Cardiac muscle cell (in vitro differentiated cells and primary cell): ENCODE results near the gene ZMYM4. TPM values are rescaled to one million over a fixed set of nuclear protein-coding genes. Genes with fewer than 3 reads are reported as not detected.
A peak's percentile ranks its signal among the peaks of the same experiment; 100 is the strongest.

Experiments
- DNase-seq, 2 donors: peaks; one replicate each; pipeline versions ENCODE4 v3.0.0 to v3.0.0-alpha.2; 2010 to 2017; ENCODE audit warnings: low read depth in 1 of 2, low spot score in 1 of 2
- H3K27ac ChIP-seq: fragments of 200-600 bp; sonication (generic); 2 replicates; pipeline ENCODE4 v1.5.1; 2016
- H3K27me3 ChIP-seq: fragments of 200-600 bp; sonication (generic); 2 replicates; pipeline ENCODE4 v1.6.0; 2016; ENCODE audit warnings: control low read depth
- H3K36me3 ChIP-seq: fragments of 200-600 bp; sonication (generic); 2 replicates; pipeline ENCODE4 v1.5.1; 2016; ENCODE audit warnings: control low read depth
- H3K4me1 ChIP-seq: fragments of 200-600 bp; sonication (generic); 2 replicates; pipeline ENCODE4 v1.8.1; 2017; ENCODE audit warnings: low read depth, mild to moderate bottlenecking, mixed run types
- H3K4me3 ChIP-seq: fragments of 200-600 bp; sonication (generic); 2 replicates; pipeline ENCODE4 v1.5.1; 2016; ENCODE audit warnings: mild to moderate bottlenecking
- H3K9me3 ChIP-seq: fragments of 200-600 bp; sonication (generic); 2 replicates; pipeline ENCODE4 v1.5.1; 2017; ENCODE audit warnings: low read depth, mild to moderate bottlenecking, control low read depth
- polyA plus RNA-seq: library from polyadenylated mRNA; unstranded; fragments of >200 nt; fragmentation: Nextera tagmentation; extraction: Ambion mirVana; gene quantifications from 2 replicates; pipeline ENCODE4 v1.2.1, GENCODE V29; 2016
- total RNA-seq: library from RNA; depleted of rRNA; stranded (reverse); fragments of >200 nt; gene quantifications from 2 replicates; pipeline ENCODE4 v1.2.3, GENCODE V29; 2016
- TF ChIP-seq, protein P1 (sequence below): IDR thresholded peaks from 2 replicates; pipeline ENCODE4 v1.5.1; 2012; ENCODE audit warnings: low read depth, mild to moderate bottlenecking, low read length

ZMYM4 gene
- total and polyA plus RNA-seq, 2 experiments from 2014 or later, result 27.9 to 34.8 TPM

DNA sequence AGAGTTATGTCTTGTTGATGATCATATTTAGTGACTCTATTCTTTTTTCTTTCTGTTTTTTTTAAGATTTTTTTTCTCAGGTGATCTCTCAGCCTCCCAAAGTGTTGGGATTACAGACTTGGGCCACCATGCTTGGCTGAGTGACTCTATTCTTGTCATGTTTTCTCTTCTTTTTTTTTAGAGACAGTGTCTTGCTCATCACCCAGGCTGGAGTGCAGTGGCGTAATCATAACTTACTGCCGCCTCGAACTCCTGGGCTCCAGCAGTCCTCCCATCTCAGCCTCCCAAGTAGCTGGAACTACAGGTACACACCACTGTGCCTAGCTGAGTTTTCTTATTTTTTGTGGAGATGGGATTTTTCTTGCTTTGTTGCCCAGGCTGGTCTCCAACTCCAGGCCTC lies 36.9 kb downstream of the ZMYM4 start:
- Histone ChIP-seq H3K27me3 (no peaks in the 10 kb centered on the region), H3K9me3 (no peaks in the 10 kb centered on the region), H3K27ac (peak overlapping the region; percentile 53), H3K4me3 (no peak overlapping the region), H3K36me3 (peaks cover 5% of the 10 kb centered on the region), H3K4me1 (peaks cover 10% of the 10 kb centered on the region)
- TF ChIP-seq, protein P1, sequence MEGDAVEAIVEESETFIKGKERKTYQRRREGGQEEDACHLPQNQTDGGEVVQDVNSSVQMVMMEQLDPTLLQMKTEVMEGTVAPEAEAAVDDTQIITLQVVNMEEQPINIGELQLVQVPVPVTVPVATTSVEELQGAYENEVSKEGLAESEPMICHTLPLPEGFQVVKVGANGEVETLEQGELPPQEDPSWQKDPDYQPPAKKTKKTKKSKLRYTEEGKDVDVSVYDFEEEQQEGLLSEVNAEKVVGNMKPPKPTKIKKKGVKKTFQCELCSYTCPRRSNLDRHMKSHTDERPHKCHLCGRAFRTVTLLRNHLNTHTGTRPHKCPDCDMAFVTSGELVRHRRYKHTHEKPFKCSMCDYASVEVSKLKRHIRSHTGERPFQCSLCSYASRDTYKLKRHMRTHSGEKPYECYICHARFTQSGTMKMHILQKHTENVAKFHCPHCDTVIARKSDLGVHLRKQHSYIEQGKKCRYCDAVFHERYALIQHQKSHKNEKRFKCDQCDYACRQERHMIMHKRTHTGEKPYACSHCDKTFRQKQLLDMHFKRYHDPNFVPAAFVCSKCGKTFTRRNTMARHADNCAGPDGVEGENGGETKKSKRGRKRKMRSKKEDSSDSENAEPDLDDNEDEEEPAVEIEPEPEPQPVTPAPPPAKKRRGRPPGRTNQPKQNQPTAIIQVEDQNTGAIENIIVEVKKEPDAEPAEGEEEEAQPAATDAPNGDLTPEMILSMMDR, result no peak
- DNase-seq, result no peak

DNA sequence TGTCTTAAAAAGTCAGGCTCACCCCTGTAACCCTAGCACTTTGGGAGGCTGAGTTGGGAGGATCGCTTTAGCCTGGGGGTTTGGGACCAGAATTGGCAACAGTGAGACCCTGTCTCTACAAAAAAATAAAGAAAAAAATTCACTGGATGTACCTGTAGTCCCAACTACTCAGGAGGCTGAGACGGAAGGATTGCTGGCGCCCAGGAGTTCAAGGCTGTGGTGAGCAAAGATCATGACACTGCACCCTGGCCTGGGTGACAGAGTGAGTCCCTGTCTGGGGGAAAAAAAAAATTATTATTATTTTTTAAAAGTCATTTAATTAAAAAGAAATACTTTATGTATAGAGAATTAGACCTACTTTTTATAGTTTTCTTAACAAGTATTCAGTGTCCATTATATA lies 47.1 kb downstream of the ZMYM4 start:
- Histone ChIP-seq H3K4me3 (no peak overlapping the region), H3K27me3 (no peaks in the 10 kb centered on the region), H3K27ac (no peak overlapping the region), H3K4me1 (no peaks in the 10 kb centered on the region), H3K9me3 (no peaks in the 10 kb centered on the region), H3K36me3 (peaks cover 2% of the 10 kb centered on the region)
- DNase-seq, result no peak
- TF ChIP-seq, protein P1, result no peak

DNA sequence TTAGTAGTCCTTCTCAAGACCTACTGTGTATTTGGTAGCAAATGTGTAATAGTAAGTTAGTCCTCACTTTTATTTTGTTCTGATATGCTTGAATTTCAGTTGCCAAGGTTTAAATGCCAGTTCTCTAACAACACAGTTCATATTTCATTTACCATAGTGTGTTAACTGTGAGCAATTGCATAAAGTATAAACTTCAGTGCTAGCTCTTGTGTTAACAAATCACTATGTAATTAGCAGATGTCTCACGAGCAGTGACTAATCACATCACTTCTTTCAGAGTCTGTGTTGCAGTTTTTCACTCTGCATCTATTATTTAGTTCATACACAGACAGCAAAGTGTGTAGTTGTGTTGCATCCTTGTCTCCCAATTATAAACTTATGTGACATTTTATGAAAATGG lies 47.8 kb downstream of the ZMYM4 start:
- Histone ChIP-seq H3K36me3 (no peaks in the 10 kb centered on the region), H3K27me3 (no peaks in the 10 kb centered on the region), H3K4me1 (no peaks in the 10 kb centered on the region), H3K4me3 (no peak overlapping the region), H3K9me3 (no peaks in the 10 kb centered on the region), H3K27ac (no peak overlapping the region)
- DNase-seq, result no peak
- TF ChIP-seq, protein P1, result no peak

DNA sequence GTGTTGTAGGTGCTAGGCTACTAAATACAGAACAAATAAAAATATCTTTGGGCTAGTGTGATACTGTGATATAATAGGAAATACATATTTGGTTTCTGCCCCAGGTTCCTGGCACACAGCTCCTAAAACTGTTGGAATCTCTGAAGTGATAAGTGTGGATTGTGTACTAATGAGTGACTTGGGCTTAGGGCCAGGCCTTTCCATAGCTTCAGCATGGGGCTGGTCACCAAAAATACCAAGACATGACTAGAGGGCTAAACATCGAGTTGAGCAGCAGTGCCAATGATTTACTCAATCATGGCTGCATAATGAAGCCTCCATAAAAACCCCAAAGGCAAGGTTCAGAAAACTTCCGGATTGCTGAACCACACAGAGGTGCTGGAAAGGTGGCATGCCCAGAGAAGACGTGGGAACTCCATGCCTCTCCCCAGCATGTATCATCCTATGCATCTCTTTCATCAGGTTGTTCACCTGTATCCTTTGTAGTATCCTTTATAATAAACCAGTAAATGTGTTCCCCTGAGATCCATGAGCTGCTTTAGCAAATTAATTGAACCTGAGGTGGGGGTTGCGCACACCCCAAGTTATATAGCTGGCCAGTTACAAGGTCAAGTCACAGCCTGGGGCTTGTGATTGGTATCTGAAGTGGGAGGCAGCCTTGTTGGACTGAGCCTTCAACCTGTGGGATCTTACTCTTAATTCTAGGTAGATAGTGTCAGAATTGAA lies 51.6 kb downstream of the ZMYM4 start:
- H3K4me1 ChIP-seq, result no peaks in the 10 kb centered on the region
- peak overlapping the region; percentile 27 for H3K27ac ChIP-seq
- H3K4me3 ChIP-seq, result no peak overlapping the region
- no peaks in the 10 kb centered on the region for H3K36me3 ChIP-seq
- peak in 1 of 2 donors; percentile 76 for DNase-seq
- no peaks in the 10 kb centered on the region for H3K27me3 ChIP-seq
- TF ChIP-seq, protein P1, result no peak
- H3K9me3 ChIP-seq, result no peaks in the 10 kb centered on the region

DNA sequence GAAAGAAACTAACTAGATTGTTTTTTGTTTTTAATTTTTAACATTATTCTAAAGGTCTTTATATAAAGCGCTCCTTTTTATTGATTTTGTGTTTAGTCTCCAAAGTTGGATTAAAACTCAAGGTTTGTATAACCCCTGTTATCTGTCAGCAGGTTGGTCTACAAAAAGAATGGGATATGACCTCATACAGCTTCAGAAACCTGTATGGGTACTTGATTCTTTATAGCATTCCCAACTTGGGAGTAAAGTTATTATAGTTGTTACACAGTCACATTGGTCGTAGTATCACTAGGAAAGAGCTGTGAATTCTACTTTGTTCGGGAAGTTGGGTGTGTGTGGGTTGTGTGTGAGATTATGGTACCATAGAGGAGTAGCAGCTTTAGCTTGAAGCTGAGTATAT lies 52.4 kb downstream of the ZMYM4 start:
- Histone ChIP-seq H3K4me3 (no peak overlapping the region), H3K27me3 (no peaks in the 10 kb centered on the region), H3K27ac (no peak overlapping the region), H3K36me3 (no peaks in the 10 kb centered on the region), H3K4me1 (no peaks in the 10 kb centered on the region), H3K9me3 (no peaks in the 10 kb centered on the region)
- no peak for DNase-seq
- TF ChIP-seq, protein P1, result no peak

- Histone ChIP-seq H3K27me3 (no peaks in the 10 kb centered on the region), H3K4me3 (no peak overlapping the region), H3K27ac (peak overlapping the region; percentile 63), H3K9me3 (no peaks in the 10 kb centered on the region), H3K36me3 (no peaks in the 10 kb centered on the region), H3K4me1 (no peaks in the 10 kb centered on the region)
- TF ChIP-seq, protein P1, result no peak
- peak in 1 of 2 donors; percentile 51 for DNase-seq
Observed at GRCh38 chr1:35324486-35324885, 56.0 kb downstream of the ZMYM4 start.
